ENCODE data around the gene TNFAIP8L2. TPM values are rescaled to one million over a fixed set of nuclear protein-coding genes. Genes with fewer than 3 reads are reported as not detected.
"Not testable (repeated sequence)": the region's sequence is repeated elsewhere in the genome, so short reads cannot be mapped to it uniquely, and the experiment has no call there.

The TNFAIP8L2 gene
- total and polyA plus RNA-seq, 2 of the 8 experiments (the other 6 are each of a cell fraction or from before 2014, with no cell fraction given): not detected

DNA sequence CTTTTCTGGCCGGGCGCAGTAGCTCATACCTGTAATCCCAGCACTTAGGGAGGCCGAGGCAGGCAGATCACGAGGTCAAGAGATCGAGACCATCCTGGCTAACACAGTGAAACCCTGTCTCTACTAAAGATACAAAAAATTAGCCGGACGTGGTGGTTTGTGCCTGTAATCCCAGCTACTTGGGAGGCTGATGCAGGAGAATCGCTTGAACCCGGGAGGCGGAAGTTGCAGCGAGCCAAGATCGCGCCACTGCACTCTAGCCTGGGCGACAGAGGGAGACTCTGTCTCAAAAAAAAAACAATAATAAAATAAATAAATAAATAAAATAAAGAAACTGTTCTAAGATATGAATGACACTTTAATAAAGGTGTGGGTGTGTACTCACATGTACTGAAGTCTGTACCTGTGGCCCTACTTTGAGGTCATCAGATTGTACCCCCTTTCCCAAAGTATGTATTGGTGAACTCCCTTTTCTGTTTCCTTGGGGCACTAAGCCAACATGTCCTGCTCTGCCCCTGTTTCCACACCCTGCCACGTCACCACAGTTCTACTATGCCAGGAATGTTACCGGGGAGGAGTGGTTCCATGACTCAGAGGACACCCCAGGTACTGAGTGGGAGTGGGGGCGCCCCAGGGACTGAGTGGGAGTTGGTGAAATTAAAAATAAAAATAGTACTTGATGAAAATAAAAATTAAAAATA is 38.6 kb downstream of the TNFAIP8L2 start:
- not testable (repeated sequence) for H4K8ac ChIP-seq (ENCODE audit: extremely low read depth, insufficient read depth, low read length); H3K23ac ChIP-seq (ENCODE audit: insufficient read length); H4K91ac ChIP-seq (replicated peaks; ENCODE audit: insufficient read length, low read length); H3K14ac ChIP-seq (ENCODE audit: insufficient read length); H4K20me1 ChIP-seq (replicated peaks in 1 of 2; ENCODE audit: control insufficient read depth in 1 of 2, insufficient read depth in 2 of 2, low read length in 2 of 2); H3K27me3 ChIP-seq (replicated peaks in 1 of 4; ENCODE audit: control insufficient read depth in 3 of 4, extremely low read depth in 1 of 4, insufficient read depth in 3 of 4, low read length in 3 of 4); H3K56ac ChIP-seq (replicated peaks; ENCODE audit: insufficient read length, low read depth, low read length); H3K9ac ChIP-seq (replicated peaks in 1 of 4; ENCODE audit: extremely low read depth in 1 of 4, low read depth in 3 of 4, low read length in 3 of 4); FAIRE-seq; H3K4me2 ChIP-seq (ENCODE audit: insufficient read depth in 1 of 2, low read depth in 2 of 2, low read length in 2 of 2); H2BK20ac ChIP-seq (ENCODE audit: low read length); H3K36me3 ChIP-seq (ENCODE audit: control insufficient read depth in 2 of 4, insufficient read depth in 4 of 4, low read length in 3 of 4); DNase-seq (ENCODE audit: low read depth in 1 of 2, low spot score in 2 of 2); H2BK5ac ChIP-seq (ENCODE audit: low read depth, low read length); H2BK120ac ChIP-seq (replicated peaks; ENCODE audit: low read depth, low read length); H2BK15ac ChIP-seq (ENCODE audit: low read length); H3K18ac ChIP-seq (ENCODE audit: extremely low read depth, low read length); H3K9me3 ChIP-seq (ENCODE audit: insufficient read depth in 2 of 2, low read depth in 1 of 2, low read length in 1 of 2); H3K4me3 ChIP-seq (ENCODE audit: extremely low read depth in 1 of 4, insufficient read depth in 2 of 4, low read depth in 3 of 4, low read length in 4 of 4); H3K4ac ChIP-seq (replicated peaks; ENCODE audit: insufficient read length, low read depth, low read length); H2AK5ac ChIP-seq (ENCODE audit: low read depth, low read length); H2BK12ac ChIP-seq (ENCODE audit: low read depth, low read length); H3K79me1 ChIP-seq (ENCODE audit: low read depth, low read length); H4K5ac ChIP-seq (ENCODE audit: insufficient read length, low read depth, low read length); H3K4me1 ChIP-seq (replicated peaks in 1 of 4; ENCODE audit: control insufficient read depth in 3 of 4, insufficient read depth in 4 of 4, low read length in 3 of 4); H3K27ac ChIP-seq (ENCODE audit: low read depth, low read length)
- H2AFZ ChIP-seq (ENCODE audit: low read length): 0 out of 2 replicates have a peak overlapping the region, but pooled peaks have one; percentile 14
- peaks cover 13 to 17% of the 10 kb centered on the region in 2 experiments for H3K79me2 ChIP-seq (ENCODE audit: control insufficient read depth in 1 of 2, insufficient read depth in 2 of 2, low read length in 2 of 2)
- POLR2A ChIA-PET (ENCODE audit: partially characterized antibody): interaction anchor here (0.7 to 1.2 kb wide), 5 partner anchors 10 to 147 kb away, joined by 3 to 4 read pairs (median 3); no protein-coding TSS in a partner anchor
- CTCF ChIA-PET (ENCODE audit: partially characterized antibody): interaction anchor here (0.6 to 1.5 kb wide), 4 partner anchors 12 to 37 kb away, joined by 3 to 4 read pairs (median 4); no protein-coding TSS in a partner anchor
- 90% methylated on average over 17 of the region's 17 CpGs; no CpG with 5 or more reads in 1 of the 2 experiments for WGBS, 2 experiments (ENCODE audit: extremely low coverage in 1 of 2, insufficient coverage in 1 of 2, insufficient read length in 1 of 2, insufficient replicate concordance in 2 of 2, low coverage in 1 of 2, low lambda C conversion rate in 2 of 2, missing lambda C conversion rate in 1 of 2)
- peaks cover 12% of the 10 kb centered on the region for H3K23me2 ChIP-seq (ENCODE audit: low read depth, low read length)

All from H1 (cell line).